Uterus (tissue), 4 donors: Measurements from ENCODE around the gene MED27. TPM values are rescaled to one million over a fixed set of nuclear protein-coding genes. Genes with fewer than 3 reads are reported as not detected.

ENCODE experiments used
- DNase-seq, 2 donors: peaks; one replicate each; pipeline ENCODE4 v3.0.0-alpha.2; 2019 to 2020
- H3K27ac ChIP-seq, 2 donors: fragments of 200-600 bp; sonication (generic); 1 replicate in 1 of 2; 2 replicates in 1 of 2; pipeline ENCODE4 v1.5.1; 2016 to 2018
- H3K27me3 ChIP-seq, 2 donors: fragments of 200-600 bp; sonication (generic); one replicate each; pipeline ENCODE4 v1.5.1; 2018 to 2019; ENCODE audit warnings: control low read depth in 1 of 2
- H3K36me3 ChIP-seq, 2 donors: fragments of 200-600 bp; sonication (generic); one replicate each; pipeline ENCODE4 v1.5.1; 2019; ENCODE audit warnings: control low read depth in 1 of 2
- H3K4me1 ChIP-seq, 2 donors: fragments of 200-600 bp; sonication (generic); one replicate each; pipeline ENCODE4 v1.5.1; 2018 to 2019; ENCODE audit warnings: control low read depth in 1 of 2
- H3K4me3 ChIP-seq, 2 donors: fragments of 200-600 bp; sonication (generic); 1 replicate in 1 of 2; 2 replicates in 1 of 2; pipeline ENCODE4 v1.5.1; 2018 to 2019; ENCODE audit warnings: mild to moderate bottlenecking in 1 of 2
- H3K9me3 ChIP-seq, 2 donors: fragments of 200-600 bp; sonication (generic); one replicate each; pipeline ENCODE4 v1.5.1; 2019; ENCODE audit warnings: control low read depth in 1 of 2
- POLR2A ChIP-seq, 2 donors: fragments of 450-650 bp; IDR thresholded peaks; one replicate each; pipeline ENCODE4 v1.6.1; 2016; ENCODE audit warnings: antibody characterized with exemption in 2 of 2, mild to moderate bottlenecking in 1 of 2, moderate library complexity in 1 of 2
- intact Hi-C: fragments of 100-400 bp; cut with DNase I; formaldehyde crosslinking; loops from one replicate; pipeline ENCODE4 v1.15.1; 2023; ENCODE audit warnings: low total_unique reads
- total RNA-seq, 4 donors: library from RNA; depleted of rRNA in 3 of 4; stranded (reverse); fragments of >200 nt in 3 of 4; gene quantifications; one replicate each; pipeline versions ENCODE4 v1.1.0 to v1.2.4, GENCODE V29; 2014 to 2023
- TF ChIP-seq, protein P1 (sequence below), 4 experiments: fragments of 200-600 bp in 2 of 4; fragments of 450-650 bp in 2 of 4; sonication (generic) in 2 of 4; IDR thresholded peaks; one replicate each; pipeline ENCODE4 v1.5.1; 2016 to 2019; ENCODE audit warnings: antibody characterized with exemption in 4 of 4, mild to moderate bottlenecking in 2 of 4, moderate library complexity in 1 of 4
- donor health status: DM: yes; HTN: yes; CAD: no.

The MED27 gene
- total RNA-seq, 4 donors from 2014 or later, result 4.6 to 29.3 (median 10.7) TPM

GRCh38 chr9:132094314-132094791, 14.7 kb upstream of the MED27 start:
- Histone ChIP-seq H3K4me1 (no peaks in the 10 kb centered on the region), H3K9me3 (no peaks in the 10 kb centered on the region), H3K4me3 (no peak overlapping the region), H3K27me3 (no peaks in the 10 kb centered on the region), H3K36me3 (no peaks in the 10 kb centered on the region), H3K27ac (no peak overlapping the region)
- no peak for TF ChIP-seq POLR2A (IDR thresholded peaks at IDR 0.05)
- TF ChIP-seq, protein P1, sequence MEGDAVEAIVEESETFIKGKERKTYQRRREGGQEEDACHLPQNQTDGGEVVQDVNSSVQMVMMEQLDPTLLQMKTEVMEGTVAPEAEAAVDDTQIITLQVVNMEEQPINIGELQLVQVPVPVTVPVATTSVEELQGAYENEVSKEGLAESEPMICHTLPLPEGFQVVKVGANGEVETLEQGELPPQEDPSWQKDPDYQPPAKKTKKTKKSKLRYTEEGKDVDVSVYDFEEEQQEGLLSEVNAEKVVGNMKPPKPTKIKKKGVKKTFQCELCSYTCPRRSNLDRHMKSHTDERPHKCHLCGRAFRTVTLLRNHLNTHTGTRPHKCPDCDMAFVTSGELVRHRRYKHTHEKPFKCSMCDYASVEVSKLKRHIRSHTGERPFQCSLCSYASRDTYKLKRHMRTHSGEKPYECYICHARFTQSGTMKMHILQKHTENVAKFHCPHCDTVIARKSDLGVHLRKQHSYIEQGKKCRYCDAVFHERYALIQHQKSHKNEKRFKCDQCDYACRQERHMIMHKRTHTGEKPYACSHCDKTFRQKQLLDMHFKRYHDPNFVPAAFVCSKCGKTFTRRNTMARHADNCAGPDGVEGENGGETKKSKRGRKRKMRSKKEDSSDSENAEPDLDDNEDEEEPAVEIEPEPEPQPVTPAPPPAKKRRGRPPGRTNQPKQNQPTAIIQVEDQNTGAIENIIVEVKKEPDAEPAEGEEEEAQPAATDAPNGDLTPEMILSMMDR (IDR thresholded peaks at IDR 0.05), result no peak
- intact Hi-C loops, result no loop called here
- DNase-seq, result no peak

DNA sequence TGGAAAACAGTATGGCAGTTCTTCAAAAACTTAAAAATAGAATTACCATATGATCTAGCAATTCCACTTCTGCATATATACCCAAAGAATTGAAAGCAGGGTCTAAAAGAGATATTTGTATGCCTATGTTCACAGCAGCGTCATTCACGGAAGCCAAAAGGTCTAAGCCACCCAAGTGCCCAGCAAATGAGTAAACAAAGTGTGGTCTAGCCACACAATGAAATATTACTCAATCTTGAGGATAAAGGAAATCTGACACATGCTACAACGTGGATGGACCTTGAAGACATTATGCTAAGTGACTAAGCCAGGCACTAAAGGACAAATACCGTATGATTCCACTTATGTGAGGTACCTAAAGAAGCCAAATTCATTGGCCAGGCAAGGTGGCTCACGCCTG, 11.1 kb upstream of the MED27 start:
- Histone ChIP-seq H3K27me3 (peaks cover 0 to 4% of the 10 kb centered on the region in 2 donors), H3K9me3 (no peaks in the 10 kb centered on the region), H3K4me3 (no peak overlapping the region), H3K27ac (no peak overlapping the region), H3K36me3 (no peaks in the 10 kb centered on the region), H3K4me1 (no peaks in the 10 kb centered on the region)
- TF ChIP-seq, protein P1 (IDR thresholded peaks at IDR 0.05), result no peak
- no peak for TF ChIP-seq POLR2A (IDR thresholded peaks at IDR 0.05)
- intact Hi-C loops, result no loop called here
- no peak for DNase-seq

- DNase-seq, result no peak
- H3K27ac ChIP-seq, result no peak overlapping the region
- H3K36me3 ChIP-seq, result no peaks in the 10 kb centered on the region
- H3K9me3 ChIP-seq, result no peaks in the 10 kb centered on the region
- no peak for TF ChIP-seq POLR2A (IDR thresholded peaks at IDR 0.05)
- TF ChIP-seq, protein P1 (IDR thresholded peaks at IDR 0.05), result no peak
- no peak overlapping the region for H3K4me3 ChIP-seq
- no peaks in the 10 kb centered on the region for H3K4me1 ChIP-seq
- peaks cover 0 to 4% of the 10 kb centered on the region in 2 donors for H3K27me3 ChIP-seq
- intact Hi-C loops, result no loop called here
Measured at GRCh38 chr9:132087438-132088030, 7.9 kb upstream of the MED27 start.

GRCh38 chr9:132082188-132082587, 2.5 kb upstream of the MED27 start:
- Histone ChIP-seq H3K27me3 (peaks cover 0 to 4% of the 10 kb centered on the region in 2 donors), H3K27ac (no peak overlapping the region), H3K9me3 (no peaks in the 10 kb centered on the region), H3K36me3 (no peaks in the 10 kb centered on the region), H3K4me1 (peaks cover 0 to 7% of the 10 kb centered on the region in 2 donors), H3K4me3 (no peak overlapping the region)
- intact Hi-C loops, result no loop called here
- no peak for TF ChIP-seq POLR2A (IDR thresholded peaks at IDR 0.05)
- TF ChIP-seq, protein P1 (IDR thresholded peaks at IDR 0.05), result no peak
- DNase-seq, result no peak

- Histone ChIP-seq H3K27ac (peak overlapping the region; percentile 62 to 71), H3K9me3 (no peaks in the 10 kb centered on the region), H3K36me3 (no peaks in the 10 kb centered on the region), H3K4me3 (peak overlapping the region; percentile 54 to 73), H3K27me3 (no peaks in the 10 kb centered on the region), H3K4me1 (peaks cover 0 to 7% of the 10 kb centered on the region in 2 donors)
- TF ChIP-seq POLR2A (IDR thresholded peaks at IDR 0.05), result no peak
- TF ChIP-seq, protein P1 (IDR thresholded peaks at IDR 0.05), result no peak
- intact Hi-C loops, result no loop called here
- no peak for DNase-seq
Measured at GRCh38 chr9:132078699-132079356, 839 bp downstream of the MED27 start.
